Endothelial cell of umbilical vein (primary cell): ENCODE results near the gene CTSL.

Source experiments
- CTCF ChIP-seq, 2 donors: IDR thresholded peaks; 1 replicate in 1 of 2; 2 replicates in 1 of 2; pipeline ENCODE4 v1.5.1; 2011; ENCODE audit warnings: low read length in 2 of 2, mild to moderate bottlenecking in 2 of 2, moderate library complexity in 2 of 2, control low read depth in 1 of 2, inconsistent platforms in 1 of 2, low read depth in 1 of 2; ENCODE audit not compliant: insufficient read depth in 1 of 2; ENCODE audit errors: extremely low read depth in 1 of 2
- EZH2 ChIP-seq: IDR thresholded peaks from 2 replicates; pipeline ENCODE4 v1.6.1; 2012; ENCODE audit warnings: borderline replicate concordance, low read depth, mild to moderate bottlenecking, moderate library complexity, low read length, inconsistent platforms; ENCODE audit not compliant: severe bottlenecking
- GATA2 ChIP-seq: IDR thresholded peaks from 2 replicates; pipeline ENCODE4 v1.7.0; 2011; ENCODE audit warnings: low read depth, mild to moderate bottlenecking, moderate library complexity, mixed read lengths, low read length; ENCODE audit not compliant: insufficient read length, insufficient read depth
- JUN ChIP-seq: IDR thresholded peaks from 2 replicates; pipeline ENCODE4 v1.6.1; 2011; ENCODE audit warnings: borderline replicate concordance, low read depth; ENCODE audit not compliant: insufficient read length, insufficient read depth
- MAX ChIP-seq: IDR thresholded peaks from 2 replicates; pipeline ENCODE4 v1.6.1; 2011; ENCODE audit not compliant: insufficient read depth, insufficient read length
- MYC ChIP-seq: IDR thresholded peaks from one replicate; pipeline ENCODE4 v1.6.1; 2011; ENCODE audit warnings: mild to moderate bottlenecking, low read depth, low read length
- POLR2A ChIP-seq: IDR thresholded peaks from 2 replicates; pipeline ENCODE4 v1.6.1; 2012; ENCODE audit warnings: low read depth, mild to moderate bottlenecking, control low read depth, low read length
- POLR2AphosphoS5 ChIP-seq: IDR thresholded peaks from 2 replicates; pipeline ENCODE4 v1.6.1; 2012; ENCODE audit warnings: low read depth, mild to moderate bottlenecking, control low read depth, low read length, moderate library complexity; ENCODE audit not compliant: insufficient read depth

GRCh38 chr9:87734106-87734505 lies 8.2 kb downstream of the CTSL start:
- TF ChIP-seq CTCF (IDR thresholded peaks at IDR 0.05; ENCODE audit: extremely low read depth in 1 of 2, insufficient read depth in 1 of 2, low read depth in 1 of 2, low read length in 2 of 2), result no peak
- TF ChIP-seq POLR2AphosphoS5, result no peak
- TF ChIP-seq GATA2, result no peak
- TF ChIP-seq JUN, result no peak
- TF ChIP-seq EZH2, result no peak
- TF ChIP-seq MYC, result no peak
- TF ChIP-seq POLR2A, result no peak
- no peak for TF ChIP-seq MAX
